ENCODE measurements around the gene PROS1.
"Not testable (repeated sequence)": the region's sequence is repeated elsewhere in the genome, so short reads cannot be mapped to it uniquely, and the experiment has no call there.

PROS1 gene

GRCh38 chr3:93969997-93970396 lies 3.7 kb downstream of the PROS1 start:
- DNase-seq (ENCODE audit: low read depth in 2 of 2) = no peak

DNA sequence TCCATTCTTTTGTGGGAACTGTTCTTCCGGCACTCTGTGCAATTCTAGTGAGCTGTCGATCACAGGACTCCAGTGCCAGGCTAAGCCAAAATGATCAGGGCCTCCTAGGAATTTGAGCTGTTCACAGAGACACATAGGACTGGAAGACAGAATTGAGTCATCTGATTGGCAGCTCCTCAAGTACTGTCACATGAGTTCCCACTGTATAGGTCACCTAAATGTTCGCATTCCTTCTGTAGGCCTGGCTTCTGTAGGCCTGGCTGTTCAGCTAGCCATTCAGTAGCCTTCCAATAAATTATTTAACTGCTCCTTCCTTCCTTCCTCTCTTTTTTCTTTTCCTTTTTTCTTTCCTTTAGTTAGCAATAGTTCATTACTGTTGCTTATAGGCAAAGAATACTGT lies 4.3 kb downstream of the PROS1 start:
- no peak for DNase-seq (ENCODE audit: low read depth in 2 of 2)

- DNase-seq (ENCODE audit: low read depth in 2 of 2) = not testable (repeated sequence)
Measured at GRCh38 chr3:93965106-93965505, 8.6 kb downstream of the PROS1 start.

DNA sequence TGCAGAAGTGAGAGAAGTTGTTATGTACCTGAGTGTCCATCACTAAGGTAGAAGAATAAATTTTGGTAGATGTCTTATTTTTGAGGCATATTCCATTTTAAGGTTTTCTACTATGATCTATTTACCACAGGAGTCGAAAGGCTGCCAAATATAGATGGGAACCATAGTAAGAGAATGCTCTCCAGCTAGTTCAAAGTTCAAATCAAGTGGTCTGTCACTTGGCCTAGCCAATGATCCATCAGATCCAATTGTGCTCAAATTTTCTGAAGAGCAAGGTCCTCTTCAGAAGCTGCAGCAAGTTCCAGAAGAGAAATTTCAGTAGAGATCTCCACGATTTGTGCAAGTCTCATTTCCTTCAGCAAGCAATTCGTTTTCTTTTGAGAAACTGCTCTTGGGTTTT lies 10.9 kb downstream of the PROS1 start:
- no peak for DNase-seq (ENCODE audit: low read depth in 2 of 2)

DNA sequence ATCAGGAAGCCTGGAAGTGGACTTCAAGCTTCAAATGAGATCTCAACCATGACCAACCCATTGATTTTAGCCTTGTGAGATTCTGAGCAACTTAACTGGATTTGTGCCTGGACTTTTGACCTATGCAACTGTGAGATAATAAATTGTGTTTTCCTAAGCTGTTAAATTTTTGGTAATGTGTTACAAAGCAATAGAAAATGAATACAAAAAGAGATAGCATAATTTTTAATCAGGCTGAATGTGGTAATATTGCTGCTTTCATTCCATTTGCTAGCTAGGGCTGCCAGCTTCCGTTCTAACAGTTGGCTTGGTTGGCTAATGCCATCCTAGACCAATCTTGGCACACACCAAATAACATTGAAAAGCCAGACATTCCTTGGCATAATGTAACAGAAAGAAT lies 12.2 kb downstream of the PROS1 start:
- DNase-seq (ENCODE audit: low read depth in 2 of 2) = no peak

DNA sequence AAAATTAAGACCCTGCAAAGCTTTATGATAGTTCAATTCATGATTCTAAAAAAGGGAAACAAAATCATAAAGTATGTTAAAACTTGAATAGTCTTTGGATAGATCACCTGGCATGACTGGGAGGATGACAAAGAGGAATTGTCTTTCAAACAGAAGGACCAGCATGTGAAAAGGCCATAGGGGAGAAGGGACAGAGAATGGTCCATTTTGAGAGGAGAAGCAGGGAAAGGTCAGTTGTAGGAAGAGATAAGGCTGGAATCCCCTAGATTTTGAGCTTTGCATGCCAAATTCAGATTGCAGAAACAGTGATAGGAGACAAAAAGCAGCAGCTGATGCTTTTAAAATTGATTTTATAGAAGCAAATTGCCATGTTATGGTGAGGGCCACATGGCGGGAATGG lies 12.7 kb downstream of the PROS1 start:
- DNase-seq (ENCODE audit: low read depth in 2 of 2) = no peak

DNA sequence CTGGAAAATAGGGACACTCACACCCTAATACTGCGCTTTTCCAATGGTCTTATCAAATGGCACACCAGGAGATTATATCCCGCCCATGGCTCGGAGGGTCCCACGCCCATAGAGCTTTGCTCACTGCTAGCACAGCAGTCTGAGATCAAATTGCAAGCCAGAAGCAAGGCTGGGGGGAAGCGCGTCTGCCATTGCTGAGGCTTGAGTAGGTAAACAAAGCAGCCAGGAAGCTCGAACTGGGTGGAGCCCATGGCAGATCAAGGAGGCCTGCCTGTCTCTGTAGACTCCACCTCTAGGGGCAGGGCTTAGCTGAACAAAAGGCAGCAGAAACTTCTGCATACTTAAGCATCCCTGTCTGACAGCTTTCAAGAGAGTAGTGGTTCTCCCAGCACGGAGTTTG lies 23.7 kb downstream of the PROS1 start:
- DNase-seq (ENCODE audit: low read depth in 2 of 2) = not testable (repeated sequence)

- DNase-seq (ENCODE audit: low read depth in 2 of 2) = not testable (repeated sequence)
Measured at GRCh38 chr3:93937485-93937884, 36.2 kb downstream of the PROS1 start.

- no peak for DNase-seq (ENCODE audit: low read depth in 2 of 2)
Measured at GRCh38 chr3:93936549-93936948, 37.1 kb downstream of the PROS1 start.

DNA sequence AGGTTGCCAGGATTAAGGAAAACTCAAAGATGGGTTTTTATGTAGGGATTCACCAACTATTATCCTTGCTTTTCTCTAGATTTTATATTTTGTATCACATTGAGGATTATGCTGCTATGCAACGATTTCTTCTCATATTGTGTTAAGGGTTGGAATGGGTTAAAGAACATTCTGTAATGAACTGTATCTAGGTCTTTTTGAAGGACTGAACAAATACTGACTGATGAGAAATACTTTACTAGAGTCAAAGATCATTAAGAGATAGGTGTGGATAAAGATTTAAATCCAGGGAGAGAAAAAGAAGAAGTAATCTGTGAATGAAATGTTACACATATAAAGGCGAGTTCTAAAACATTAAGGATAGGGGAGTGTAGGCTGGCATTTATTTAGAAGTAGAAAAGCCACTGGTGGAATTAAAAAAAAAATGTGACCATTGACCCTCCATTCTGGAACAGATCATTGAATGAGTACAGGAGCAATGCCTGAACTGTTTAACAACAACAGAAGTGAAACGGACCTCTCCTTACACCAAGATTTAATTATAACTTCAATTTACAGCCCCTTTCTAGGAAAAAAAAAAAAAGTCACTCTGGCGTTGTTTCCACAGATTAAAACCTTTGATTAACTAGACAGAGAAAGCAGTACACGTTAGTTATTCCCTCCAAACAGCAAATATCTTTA lies 39.2 kb downstream of the PROS1 start:
- no peak for DNase-seq (ENCODE audit: low read depth in 2 of 2)

- DNase-seq (ENCODE audit: low read depth in 2 of 2) = no peak
Measured at GRCh38 chr3:93931597-93932229, 42.0 kb downstream of the PROS1 start.

GRCh38 chr3:93930041-93930440 lies 43.7 kb downstream of the PROS1 start:
- DNase-seq (ENCODE audit: low read depth in 2 of 2) = no peak

DNA sequence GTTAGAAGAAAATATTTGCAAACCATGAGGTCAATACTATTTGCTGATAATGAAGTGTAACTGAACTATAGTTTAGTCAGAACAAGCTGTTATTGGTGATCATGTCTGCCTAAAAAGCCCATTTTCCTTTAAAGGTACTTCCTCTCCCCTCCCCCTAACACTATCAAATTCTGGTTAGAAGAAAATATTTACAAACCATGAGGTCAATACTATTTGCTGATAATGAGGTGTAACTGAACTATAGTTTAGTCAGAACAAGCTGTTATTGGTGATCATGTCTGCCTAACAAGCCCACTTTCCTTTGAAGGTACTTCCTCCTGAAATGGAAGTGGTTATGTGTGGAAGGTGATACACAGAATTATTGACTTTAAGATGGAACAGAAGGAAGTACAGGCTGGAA lies 46.9 kb downstream of the PROS1 start:
- no peak for DNase-seq (ENCODE audit: low read depth in 2 of 2)

DNA sequence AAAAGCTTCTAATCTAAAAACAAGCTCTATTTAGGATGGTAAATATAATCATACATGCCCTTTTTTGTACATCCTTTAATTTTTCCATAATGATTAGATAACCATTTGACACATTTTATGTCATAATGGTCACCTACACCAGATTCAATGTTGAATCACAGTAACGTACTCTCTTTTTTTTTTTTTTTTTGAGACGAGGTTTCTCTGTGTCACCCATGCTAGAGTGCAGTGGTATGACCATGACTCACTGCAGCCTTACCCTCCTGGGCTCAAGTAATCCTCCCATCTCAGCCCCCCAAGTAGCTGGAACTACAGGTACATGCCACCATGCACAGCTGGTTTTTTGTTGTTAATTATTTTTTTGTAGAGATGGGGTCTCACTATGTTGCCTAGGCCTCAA lies 49.2 kb downstream of the PROS1 start:
- DNase-seq (ENCODE audit: low read depth in 2 of 2) = no peak

DNA sequence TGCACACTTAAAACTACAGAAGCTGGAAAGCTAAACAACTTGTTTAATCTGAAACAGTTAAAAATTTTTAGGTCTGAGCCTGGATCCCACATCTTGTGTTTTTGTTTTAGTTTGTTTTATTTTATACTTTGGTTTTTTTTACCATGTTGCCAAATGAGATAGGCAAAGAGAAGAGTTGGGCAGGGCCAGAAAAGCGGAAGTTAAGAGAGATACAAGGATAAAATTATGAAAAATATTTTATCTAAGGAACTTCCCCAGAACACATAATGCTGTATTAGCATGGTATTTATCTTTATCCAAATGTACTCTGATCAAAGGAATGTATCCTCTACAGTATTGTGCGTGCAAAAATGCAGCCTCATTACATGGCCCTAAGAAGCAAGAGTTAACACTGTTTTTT lies 50.7 kb downstream of the PROS1 start:
- no peak for DNase-seq (ENCODE audit: low read depth in 2 of 2)

DNA sequence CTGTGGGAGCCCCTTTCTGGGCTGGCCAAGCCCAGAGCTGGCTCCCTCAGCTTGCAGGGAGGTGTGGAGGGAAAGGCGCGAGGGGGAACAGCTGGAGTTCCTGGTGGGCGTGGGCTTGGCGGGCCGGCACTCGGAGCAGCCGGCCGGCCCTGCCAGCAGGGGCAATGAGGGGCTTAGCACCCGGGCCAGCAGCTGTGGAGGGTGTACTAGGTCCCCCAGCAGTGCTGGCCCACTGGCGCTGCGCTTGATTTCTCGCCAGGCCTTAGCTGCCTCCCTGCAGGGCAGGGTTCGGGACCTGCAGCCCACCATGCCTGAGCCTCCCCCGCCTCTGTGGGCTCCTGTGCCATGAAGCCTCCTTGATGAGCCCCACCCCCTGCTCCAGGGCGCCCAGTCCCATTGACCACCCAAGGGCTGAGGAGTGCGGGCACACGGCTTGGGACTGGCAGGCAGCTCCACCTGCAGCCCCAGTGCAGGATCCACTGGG lies 56.1 kb downstream of the PROS1 start:
- not testable (repeated sequence) for DNase-seq (ENCODE audit: low read depth in 2 of 2)

- DNase-seq (ENCODE audit: low read depth in 2 of 2) = not testable (repeated sequence)
Measured at GRCh38 chr3:93913623-93914022, 60.1 kb downstream of the PROS1 start.

DNA sequence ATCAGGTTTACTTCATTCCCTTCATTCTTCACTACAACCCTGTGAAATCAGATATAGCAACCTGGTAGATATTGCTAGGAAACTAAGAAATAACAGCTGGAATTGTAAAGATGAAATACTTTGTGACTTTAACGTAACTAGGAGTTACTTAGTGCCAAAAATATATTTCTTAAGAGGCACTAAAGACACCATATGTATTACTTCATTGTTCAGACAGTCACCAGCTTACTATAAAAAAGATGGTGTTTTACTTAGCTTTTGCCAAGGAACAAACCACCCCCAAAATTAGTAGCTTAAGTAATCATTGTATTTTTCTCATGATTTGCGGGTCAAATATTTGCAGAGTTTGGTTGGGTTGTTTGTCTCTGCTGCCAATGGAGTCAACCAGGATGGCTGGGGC lies 62.5 kb downstream of the PROS1 start:
- DNase-seq (ENCODE audit: low read depth in 2 of 2) = no peak

- no peak for DNase-seq (ENCODE audit: low read depth in 2 of 2)
Measured at GRCh38 chr3:93910097-93910496, 63.6 kb downstream of the PROS1 start.

DNA sequence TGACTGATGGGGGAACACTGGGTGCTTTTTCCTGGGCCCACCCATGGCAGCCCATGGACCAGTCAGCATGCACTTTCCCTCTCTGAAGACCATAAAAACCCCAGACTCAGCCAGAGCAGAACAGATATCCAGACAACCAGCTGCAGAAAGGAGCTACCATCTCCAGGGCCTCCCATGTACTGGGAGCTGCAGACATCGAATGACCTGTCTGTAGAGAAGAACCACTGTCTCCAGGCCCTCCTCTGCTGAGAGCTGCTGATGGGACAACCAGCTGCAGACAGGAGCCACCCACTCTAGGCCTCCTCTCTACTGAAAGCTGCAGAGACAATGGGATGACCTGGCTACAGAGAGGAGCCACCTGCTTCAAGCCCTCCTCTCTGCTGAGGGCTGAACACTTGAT lies 66.6 kb downstream of the PROS1 start:
- no peak for DNase-seq (ENCODE audit: low read depth in 2 of 2)

DNA sequence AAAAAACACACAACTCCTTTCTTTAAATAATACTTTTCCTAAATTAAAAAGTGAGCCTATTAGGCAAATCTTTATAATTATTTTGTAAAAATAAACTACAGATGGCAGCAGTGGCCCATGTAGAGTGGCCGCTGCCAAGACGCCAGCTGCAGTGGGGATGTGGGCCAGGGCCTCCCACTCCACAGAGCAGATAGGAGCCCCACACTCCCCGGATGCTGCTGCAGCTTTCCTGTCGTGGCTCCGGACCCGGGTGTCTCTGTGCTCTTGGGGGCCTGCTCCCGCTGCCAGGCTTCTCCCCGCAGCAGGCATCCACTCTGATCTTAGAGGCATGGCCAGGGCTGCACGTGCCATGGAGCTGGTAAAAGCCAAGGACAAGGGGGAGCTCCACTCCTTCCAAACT lies 67.5 kb downstream of the PROS1 start:
- DNase-seq (ENCODE audit: low read depth in 2 of 2) = no peak

DNA sequence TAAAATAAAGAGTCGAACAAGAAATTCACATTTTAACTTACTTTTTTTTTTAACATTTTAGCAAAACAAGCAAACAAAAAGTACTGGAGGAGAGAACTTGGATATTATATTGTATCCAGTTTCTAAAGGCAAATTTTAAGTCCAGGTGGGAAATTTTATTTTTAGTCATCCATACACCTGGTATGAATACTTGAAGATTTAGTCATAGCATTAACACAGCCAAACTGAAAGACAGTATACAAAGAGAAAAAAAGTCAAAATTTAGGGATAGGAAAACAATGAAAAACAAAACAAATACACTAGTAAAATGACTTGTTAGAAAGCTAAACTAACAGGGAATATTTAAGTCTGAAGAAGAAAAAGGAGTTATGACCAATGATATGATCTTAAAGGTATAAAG lies 69.1 kb downstream of the PROS1 start:
- no peak for DNase-seq (ENCODE audit: low read depth in 2 of 2)

- DNase-seq (ENCODE audit: low read depth in 2 of 2) = not testable (repeated sequence)
Measured at GRCh38 chr3:93878250-93879017, 95.3 kb downstream of the PROS1 start.
